Natural killer cell (primary cell): Measurements from ENCODE around the gene ZNF140. TPM values are rescaled to one million over a fixed set of nuclear protein-coding genes. Genes with fewer than 3 reads are reported as not detected.

Experiments
- ATAC-seq, 3 donors: fragments of 150-1000 bp in 2 of 3; fragments of 200-7000 bp in 1 of 3; cut with Tn5 transposase; 1 replicate in 1 of 3; 2 replicates in 2 of 3; pipeline ENCODE4 v1.10.0; 2021; ENCODE audit warnings: mild to moderate bottlenecking in 2 of 3, moderate library complexity in 2 of 3
- DNase-seq, 2 donors: peaks; one replicate each; pipeline versions ENCODE4 v3.0.0 to v3.0.0-alpha.2; 2013 to 2021; ENCODE audit warnings: mixed read lengths in 1 of 2
- H3K27ac ChIP-seq: one replicate; pipeline ENCODE4 v1.5.1; 2013; ENCODE audit warnings: mild to moderate bottlenecking, low read length
- H3K27me3 ChIP-seq: one replicate; pipeline ENCODE4 v1.6.1; 2013; ENCODE audit warnings: low read length; ENCODE audit not compliant: control insufficient read depth, insufficient read depth
- H3K36me3 ChIP-seq: one replicate; pipeline ENCODE4 v1.6.1; 2013; ENCODE audit warnings: low read length; ENCODE audit not compliant: control insufficient read depth, insufficient read depth
- H3K4me1 ChIP-seq: one replicate; pipeline ENCODE4 v1.6.1; 2013; ENCODE audit warnings: low read length; ENCODE audit not compliant: control insufficient read depth, insufficient read depth
- H3K4me3 ChIP-seq: one replicate; pipeline ENCODE4 v1.5.1; 2013; ENCODE audit warnings: low read length
- H3K9me3 ChIP-seq: one replicate; pipeline ENCODE4 v1.6.1; 2013; ENCODE audit warnings: low read length; ENCODE audit not compliant: control insufficient read depth, insufficient read depth
- H3K27ac Mint-ChIP-seq, 2 donors: one replicate each; pipeline ENCODE4 v1.8.0; 2022; ENCODE audit warnings: mild to moderate bottlenecking in 2 of 2, mixed read lengths in 2 of 2, moderate library complexity in 1 of 2
- H3K27me3 Mint-ChIP-seq, 2 donors: one replicate each; pipeline ENCODE4 v1.8.0; 2022; ENCODE audit warnings: low read depth in 2 of 2, mixed read lengths in 2 of 2
- H3K36me3 Mint-ChIP-seq: one replicate; pipeline ENCODE4 v1.8.0; 2022; ENCODE audit warnings: mixed read lengths
- H3K4me1 Mint-ChIP-seq, 2 donors: one replicate each; pipeline ENCODE4 v1.8.0; 2022; ENCODE audit warnings: mixed read lengths in 2 of 2
- H3K4me3 Mint-ChIP-seq: one replicate; pipeline ENCODE4 v1.8.0; 2022; ENCODE audit warnings: mild to moderate bottlenecking, moderate library complexity, mixed read lengths
- H3K9me3 Mint-ChIP-seq, 2 donors: one replicate each; pipeline ENCODE4 v1.8.0; 2022; ENCODE audit warnings: mixed read lengths in 2 of 2
- CTCF ChIP-seq: fragments of 200-600 bp; IDR thresholded peaks from one replicate; pipeline ENCODE4 v1.8.0; 2022; ENCODE audit warnings: antibody characterized with exemption
- WGBS: methylation state at CpG from one replicate; pipeline ENCODE4 v1.1.7; 2013; ENCODE audit warnings: missing lambda C conversion rate; ENCODE audit not compliant: insufficient coverage; 5-methylcytosine and 5-hydroxymethylcytosine counted together
- intact Hi-C: fragments of 100-400 bp; cut with micrococcal nuclease; formaldehyde crosslinking; loops from one replicate; pipeline ENCODE4 v1.14.2; 2022
- total RNA-seq, 4 donors: library from RNA; stranded (reverse); fragments of 120-200 nt in 1 of 4; gene quantifications; one replicate each; pipeline versions ENCODE4 v1.2.3 to v1.2.4, GENCODE V29; 2013 to 2022

ZNF140 gene
- total RNA-seq, 3 donors from 2014 or later (not counting 1 experiment from before 2014, with no cell fraction given) = 8.8 to 15.4 (median 9.9) TPM

- Mint-ChIP-seq H3K4me3 (no peak overlapping the region), H3K27ac (no peak overlapping the region), H3K9me3 (peaks cover 14 to 28% of the 10 kb centered on the region in 2 donors), H3K4me1 (no peaks in the 10 kb centered on the region), H3K36me3 (peaks cover 80% of the 10 kb centered on the region), H3K27me3 (no peaks in the 10 kb centered on the region)
- WGBS = no CpG with 5 or more reads among the region's 1 CpG
- TF ChIP-seq CTCF = no peak
- Histone ChIP-seq H3K9me3 (peaks cover 66% of the 10 kb centered on the region), H3K4me3 (no peak overlapping the region), H3K4me1 (no peaks in the 10 kb centered on the region), H3K27me3 (no peaks in the 10 kb centered on the region), H3K36me3 (peaks cover 34% of the 10 kb centered on the region), H3K27ac (no peak overlapping the region)
- ATAC-seq (no peak), DNase-seq (no peak)
- intact Hi-C loops = no loop called here
Measured at GRCh38 chr12:133107121-133107520, 26.4 kb downstream of the ZNF140 start.

- peaks cover 25% of the 10 kb centered on the region for H3K36me3 ChIP-seq
- Mint-ChIP-seq H3K4me1 (no peaks in the 10 kb centered on the region), H3K4me3 (no peak overlapping the region), H3K27ac (no peak overlapping the region), H3K36me3 (peaks cover 73% of the 10 kb centered on the region), H3K27me3 (no peaks in the 10 kb centered on the region), H3K9me3 (peaks cover 12 to 24% of the 10 kb centered on the region in 2 donors)
- DNase-seq = no peak
- no peak overlapping the region for H3K27ac ChIP-seq
- peaks cover 66% of the 10 kb centered on the region for H3K9me3 ChIP-seq
- H3K4me3 ChIP-seq = no peak overlapping the region
- no peaks in the 10 kb centered on the region for H3K27me3 ChIP-seq
- no peaks in the 10 kb centered on the region for H3K4me1 ChIP-seq
- TF ChIP-seq CTCF = no peak
- no peak for ATAC-seq
- 100% methylated on average over 2 of the region's 2 CpGs for WGBS
- intact Hi-C loops = no loop called here
Measured at GRCh38 chr12:133108150-133108549, 27.4 kb downstream of the ZNF140 start.

- no peaks in the 10 kb centered on the region for H3K4me1 Mint-ChIP-seq
- H3K36me3 ChIP-seq = peaks cover 8% of the 10 kb centered on the region
- peaks cover 24 to 40% of the 10 kb centered on the region in 2 donors for H3K9me3 Mint-ChIP-seq
- H3K4me3 Mint-ChIP-seq = no peak overlapping the region
- H3K9me3 ChIP-seq = peaks cover 58% of the 10 kb centered on the region
- peaks cover 71% of the 10 kb centered on the region for H3K36me3 Mint-ChIP-seq
- no peaks in the 10 kb centered on the region for H3K27me3 ChIP-seq
- DNase-seq = no peak
- no peaks in the 10 kb centered on the region for H3K4me1 ChIP-seq
- 100% methylated on average over 2 of the region's 3 CpGs for WGBS
- TF ChIP-seq CTCF = no peak
- ATAC-seq = no peak
- H3K27ac ChIP-seq = no peak overlapping the region
- no peak overlapping the region for H3K27ac Mint-ChIP-seq
- intact Hi-C loops = no loop called here
- H3K27me3 Mint-ChIP-seq = no peaks in the 10 kb centered on the region
- H3K4me3 ChIP-seq = no peak overlapping the region
Measured at GRCh38 chr12:133120385-133121191, 39.9 kb downstream of the ZNF140 start.
